HG02884 (cell line): ENCODE data around the gene PSMD9.
"Not testable (repeated sequence)": the region's sequence is repeated elsewhere in the genome, so short reads cannot be mapped to it uniquely, and the experiment has no call there.

Source experiments
- ATAC-seq: cut with Tn5 transposase; IDR thresholded peaks from one replicate; pipeline ENCODE4 v1.9.1; 2021; ENCODE audit warnings: mild to moderate bottlenecking, moderate library complexity; ENCODE audit not compliant: unreplicated experiment

The PSMD9 gene

GRCh38 chr12:121888478-121889273 is at the start of gene PSMD9:
TSS of gene PSMD9 (plus strand) at chr12:121888790. CDS start at chr12:121888857, 67 bp downstream.
- peak; percentile 84 for ATAC-seq

- peak; percentile 94 for ATAC-seq
Measured at GRCh38 chr12:121839106-121839992, 49.2 kb upstream of the PSMD9 start.

GRCh38 chr12:121839993-121840761 is 48.4 kb upstream of the PSMD9 start:
- ATAC-seq, result no peak

GRCh38 chr12:121843236-121843982 is 45.2 kb upstream of the PSMD9 start:
- no peak for ATAC-seq

- ATAC-seq, result no peak
Measured at GRCh38 chr12:121845701-121846100, 42.9 kb upstream of the PSMD9 start.

- ATAC-seq, result no peak
Measured at GRCh38 chr12:121849211-121849610, 39.4 kb upstream of the PSMD9 start.

GRCh38 chr12:121849665-121850064 is 38.9 kb upstream of the PSMD9 start:
- no peak for ATAC-seq

- ATAC-seq, result not testable (repeated sequence)
Measured at GRCh38 chr12:121852392-121852791, 36.2 kb upstream of the PSMD9 start.

- no peak for ATAC-seq
Measured at GRCh38 chr12:121857322-121858246, 31.0 kb upstream of the PSMD9 start.

- ATAC-seq, result no peak
Measured at GRCh38 chr12:121858318-121858661, 30.3 kb upstream of the PSMD9 start.

GRCh38 chr12:121858662-121859572 is 29.7 kb upstream of the PSMD9 start, which contains the start of gene HPD:
TSS of gene HPD (minus strand) at chr12:121858859. CDS start at chr12:121858823, 36 bp downstream.
- no peak for ATAC-seq

GRCh38 chr12:121860257-121860656 is 28.3 kb upstream of the PSMD9 start:
- no peak for ATAC-seq

- ATAC-seq, result not testable (repeated sequence)
Measured at GRCh38 chr12:121860699-121861098, 27.9 kb upstream of the PSMD9 start.

GRCh38 chr12:121861636-121862254 is 26.8 kb upstream of the PSMD9 start:
- ATAC-seq, result no peak

- no peak for ATAC-seq
Measured at GRCh38 chr12:121866331-121866730, 22.3 kb upstream of the PSMD9 start.

- ATAC-seq, result not testable (repeated sequence)
Measured at GRCh38 chr12:121869229-121869628, 19.4 kb upstream of the PSMD9 start.

- no peak for ATAC-seq
Measured at GRCh38 chr12:121871467-121871866, 17.1 kb upstream of the PSMD9 start.
